Fibroblast of skin of left biceps (primary cell): ENCODE results near the gene SSMEM1.
"Not testable (repeated sequence)": the region's sequence is repeated elsewhere in the genome, so short reads cannot be mapped to it uniquely, and the experiment has no call there.

Experiments
- DNase-seq, 2 experiments: peaks; one replicate each; pipeline ENCODE4 v3.0.0-alpha.2; 2013; ENCODE audit warnings: low read depth in 2 of 2

SSMEM1 gene

GRCh38 chr7:130249626-130250025, 42.0 kb downstream of the SSMEM1 start:
- not testable (repeated sequence) for DNase-seq

DNA sequence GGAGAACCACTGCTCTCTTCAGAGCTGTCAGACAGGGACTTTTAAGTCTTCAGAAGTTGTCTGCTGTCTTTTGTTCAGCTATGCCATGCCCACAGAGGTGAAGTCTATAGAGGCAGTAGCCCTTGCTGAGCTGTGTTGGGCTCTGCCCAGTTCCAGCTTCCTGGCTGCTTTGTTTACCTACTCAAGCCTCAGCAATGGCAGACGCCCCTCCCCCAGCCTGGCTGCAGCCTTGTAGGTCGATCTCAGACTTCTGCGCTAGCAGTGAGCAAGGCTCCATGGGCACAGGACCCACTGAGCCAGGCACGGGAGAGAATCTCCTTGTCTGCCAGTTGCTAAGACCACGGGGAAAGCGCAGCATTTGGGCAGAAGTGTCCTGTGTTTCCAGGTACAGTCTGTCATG, 46.9 kb downstream of the SSMEM1 start:
- DNase-seq, result no peak

- no peak for DNase-seq
These were observed 49.0 kb downstream of the SSMEM1 start for GRCh38 chr7:130256704-130257103.

DNA sequence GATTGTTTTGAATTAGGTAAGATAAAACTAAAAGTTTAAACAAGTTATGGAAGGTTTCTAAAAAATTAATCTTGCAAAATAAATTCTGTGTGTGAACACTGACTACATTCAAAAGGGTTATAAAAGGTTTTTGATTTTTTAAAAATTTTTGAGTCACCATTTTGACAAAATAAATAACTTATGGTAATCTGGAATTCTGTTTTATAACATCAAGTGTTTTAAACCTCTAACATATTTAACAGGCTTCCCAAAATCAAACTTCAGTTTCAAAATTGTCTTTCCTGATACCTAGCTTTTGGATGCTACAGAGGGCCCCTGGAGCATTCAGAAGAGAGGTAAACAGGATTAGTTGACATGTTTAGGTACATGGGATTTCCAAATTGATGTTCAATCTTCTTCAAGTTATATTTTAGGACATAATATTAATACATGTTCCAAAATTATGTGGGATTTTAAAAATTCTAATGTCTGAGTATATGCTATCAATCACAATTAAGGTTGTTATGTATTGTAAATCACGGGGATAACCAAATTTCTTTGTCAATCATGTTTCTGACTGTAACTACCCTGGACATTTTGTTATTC, 50.9 kb downstream of the SSMEM1 start:
- DNase-seq, result no peak

GRCh38 chr7:130262448-130262847, 54.8 kb downstream of the SSMEM1 start:
- no peak for DNase-seq

DNA sequence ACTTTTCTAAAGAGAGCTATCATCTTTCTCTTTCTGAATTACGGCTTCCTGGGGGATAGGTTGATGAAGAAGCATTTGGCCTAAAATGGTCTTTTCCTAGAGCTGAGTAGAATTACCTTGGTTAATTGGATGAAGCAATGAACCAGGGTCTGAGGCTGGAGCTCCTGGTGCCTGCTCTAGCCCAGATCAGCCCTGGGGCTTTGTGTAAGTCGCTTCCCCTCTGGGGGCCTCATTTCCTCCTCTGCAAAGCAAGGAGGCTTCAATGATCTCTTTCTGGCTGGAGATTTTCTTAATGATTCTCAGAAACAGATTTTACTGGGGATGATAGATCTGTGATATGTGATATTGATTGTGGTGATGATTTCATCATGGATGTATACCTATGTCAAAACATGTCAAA, 55.5 kb downstream of the SSMEM1 start:
- DNase-seq, result no peak
